BLaER1 treated with 17β-estradiol and CSF1 and Interleukin-3, amounts not matched to agents 10 nM and 100 nM (cell line): ENCODE measurements around the gene TMED8.
"Not testable (repeated sequence)": the region's sequence is repeated elsewhere in the genome, so short reads cannot be mapped to it uniquely, and the experiment has no call there.

Experiments used
- H3K27ac ChIP-seq, 11 experiments: shearing (Covaris generic); formaldehyde crosslinking; 2 replicates each; pipeline ENCODE4 v1.8.1; 2022
- H3K27me3 ChIP-seq, 11 experiments: shearing (Covaris generic); formaldehyde crosslinking; 2 replicates each; pipeline ENCODE4 v1.8.1; 2022
- H3K36me3 ChIP-seq, 11 experiments: shearing (Covaris generic); formaldehyde crosslinking; 2 replicates each; pipeline ENCODE4 v1.8.1; 2022
- H3K4me1 ChIP-seq, 10 experiments: shearing (Covaris generic); formaldehyde crosslinking; 2 replicates each; pipeline ENCODE4 v1.8.1; 2022
- H3K4me2 ChIP-seq, 11 experiments: shearing (Covaris generic); formaldehyde crosslinking; 2 replicates each; pipeline ENCODE4 v1.8.1; 2022
- H3K4me3 ChIP-seq, 10 experiments: shearing (Covaris generic); formaldehyde crosslinking; 2 replicates each; pipeline ENCODE4 v1.8.1; 2022
- H3K9ac ChIP-seq, 11 experiments: shearing (Covaris generic); formaldehyde crosslinking; 2 replicates each; pipeline ENCODE4 v1.8.1; 2022
- H3K9me3 ChIP-seq, 11 experiments: shearing (Covaris generic); formaldehyde crosslinking; replicated peaks in 1 of 11; 2 replicates each; pipeline ENCODE4 v1.8.1; 2022
- H4K20me1 ChIP-seq, 11 experiments: shearing (Covaris generic); formaldehyde crosslinking; 2 replicates each; pipeline ENCODE4 v1.8.1; 2022
- Cebpa-rat ChIP-seq, 11 experiments: shearing (Covaris generic); IDR thresholded peaks; 2 replicates each; pipeline ENCODE4 v1.8.1; 2022

Gene TMED8, protein sequence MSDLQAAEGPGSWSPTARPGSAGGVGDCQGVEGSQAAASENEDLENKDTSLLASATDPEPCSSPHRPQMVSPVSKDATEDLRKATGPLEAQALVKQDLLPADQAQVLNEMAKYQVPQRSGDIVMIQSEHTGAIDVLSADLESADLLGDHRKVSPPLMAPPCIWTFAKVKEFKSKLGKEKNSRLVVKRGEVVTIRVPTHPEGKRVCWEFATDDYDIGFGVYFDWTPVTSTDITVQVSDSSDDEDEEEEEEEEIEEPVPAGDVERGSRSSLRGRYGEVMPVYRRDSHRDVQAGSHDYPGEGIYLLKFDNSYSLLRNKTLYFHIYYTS

DNA sequence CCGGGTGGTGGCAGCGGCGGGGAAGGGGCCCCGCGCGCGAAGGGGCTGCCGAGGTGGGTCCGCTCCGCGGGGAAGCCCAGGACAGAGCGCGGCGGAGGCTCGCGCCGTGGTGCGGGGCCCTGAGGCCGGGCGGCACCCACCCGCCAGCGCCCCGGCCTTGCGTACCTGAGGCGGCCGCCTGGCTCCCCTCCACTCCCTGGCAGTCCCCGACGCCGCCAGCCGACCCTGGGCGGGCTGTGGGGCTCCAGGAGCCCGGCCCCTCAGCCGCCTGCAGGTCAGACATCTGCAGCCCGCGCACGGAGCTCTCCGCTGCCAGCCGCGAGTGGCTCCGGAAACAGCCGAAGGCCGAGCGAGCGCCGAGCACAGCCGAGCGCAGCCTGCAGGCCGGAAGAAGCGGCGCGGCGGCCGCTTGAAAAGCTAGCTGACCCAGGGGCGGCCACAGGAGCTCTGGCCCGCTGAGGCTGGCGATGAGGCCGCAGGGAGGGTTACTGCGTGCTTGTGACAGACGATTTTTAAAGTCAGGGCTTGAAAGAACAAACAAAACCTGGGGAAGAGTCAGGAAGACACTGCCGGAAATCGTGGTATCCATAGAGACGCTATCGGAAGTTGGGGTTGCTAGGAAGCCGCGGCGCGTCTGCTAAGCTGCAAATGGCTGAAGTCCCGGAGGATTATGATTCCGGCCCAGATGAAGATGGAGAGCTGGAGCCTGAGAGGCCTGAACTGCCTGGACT, at the start of gene TMED8, which contains the start of gene SAMD15:
TMED8 (minus strand) TSS at position 324 of the 731 bp plus-strand sequence; CDS start at position 283, 41 bp downstream.
SAMD15 (plus strand) TSS at position 609 of the 731 bp plus-strand sequence; CDS start at position 649, 40 bp downstream.
- Histone ChIP-seq H3K9ac (peak within 1 kb of the TSS; percentile 89 to 97 (median 94)), H4K20me1 (no peaks in the 10 kb centered on the region), H3K36me3 (no peaks in the 10 kb centered on the region), H3K27me3 (no peaks in the 10 kb centered on the region), H3K4me3 (peak within 1 kb of the TSS; percentile 74 to 95 (median 86)), H3K4me2 (peak within 1 kb of the TSS; percentile 85 to 99 (median 94)), H3K9me3 (no peaks in the 10 kb centered on the region), H3K27ac (peak within 1 kb of the TSS; percentile 68 to 94 (median 91)), H3K4me1 (peaks cover 28 to 55% (median 32%) of the 10 kb centered on the region in 10 experiments)
- TF ChIP-seq Cebpa-rat (IDR thresholded peaks at IDR 0.05) = no peak

DNA sequence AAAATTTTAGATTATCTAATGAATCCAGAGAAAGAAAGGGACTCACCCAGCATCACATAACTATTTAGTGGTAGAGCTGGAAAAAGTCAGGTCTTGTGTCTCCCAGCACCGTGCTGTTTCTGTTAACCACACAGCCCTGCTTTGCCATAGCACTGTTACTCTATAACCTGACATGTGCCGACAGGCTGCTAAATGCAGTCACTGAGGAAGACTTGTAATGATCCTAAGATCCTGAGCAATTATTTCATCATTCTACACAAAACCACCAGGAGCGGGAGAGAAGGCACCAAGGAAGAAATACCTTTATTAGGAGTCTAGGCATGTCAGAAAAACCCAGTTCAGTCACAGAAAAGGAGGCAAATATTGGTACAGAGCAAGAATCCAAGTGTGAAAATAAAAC, 49.5 kb upstream of the TMED8 start:
- no peak for TF ChIP-seq Cebpa-rat (IDR thresholded peaks at IDR 0.05)
- H3K36me3 ChIP-seq = peaks cover 94 to 100% (median 96%) of the 10 kb centered on the region in 11 experiments
- H3K27me3 ChIP-seq = no peaks in the 10 kb centered on the region
- H3K9me3 ChIP-seq = no peaks in the 10 kb centered on the region; a peak in 1 of 22 replicates
- H3K4me3 ChIP-seq = no peak overlapping the region
- no peaks in the 10 kb centered on the region for H3K4me1 ChIP-seq
- no peak overlapping the region for H3K27ac ChIP-seq
- H3K4me2 ChIP-seq = no peak overlapping the region
- H4K20me1 ChIP-seq = no peaks in the 10 kb centered on the region
- H3K9ac ChIP-seq = no peak overlapping the region

DNA sequence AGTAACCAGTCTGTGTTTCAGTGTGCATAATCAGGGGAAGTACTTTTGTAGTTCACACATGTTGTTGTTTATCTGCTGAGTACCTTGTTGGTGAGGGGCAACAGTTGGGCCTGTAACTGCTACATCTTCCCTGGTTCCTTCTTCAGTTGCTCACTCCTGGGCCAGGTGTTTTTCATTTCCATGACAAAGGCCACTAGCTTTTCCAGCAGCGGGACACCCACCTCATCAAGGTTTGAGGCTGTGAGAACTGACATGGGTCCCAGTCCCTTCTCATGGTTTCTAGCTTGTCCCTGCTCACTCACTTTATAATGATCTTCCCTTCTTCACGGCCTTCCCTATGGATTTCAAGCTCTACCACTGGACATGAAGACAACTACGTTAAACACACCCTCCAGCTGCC, 48.0 kb upstream of the TMED8 start:
- Histone ChIP-seq H3K9me3 (peaks cover 1 to 14% (median 12%) of the 10 kb centered on the region in 11 experiments), H3K27me3 (no peaks in the 10 kb centered on the region), H3K4me2 (no peak overlapping the region), H3K9ac (no peak overlapping the region), H3K36me3 (peaks cover 78 to 100% (median 88%) of the 10 kb centered on the region in 11 experiments), H4K20me1 (no peaks in the 10 kb centered on the region), H3K4me1 (no peaks in the 10 kb centered on the region), H3K4me3 (no peak overlapping the region), H3K27ac (no peak overlapping the region)
- no peak for TF ChIP-seq Cebpa-rat (IDR thresholded peaks at IDR 0.05)

DNA sequence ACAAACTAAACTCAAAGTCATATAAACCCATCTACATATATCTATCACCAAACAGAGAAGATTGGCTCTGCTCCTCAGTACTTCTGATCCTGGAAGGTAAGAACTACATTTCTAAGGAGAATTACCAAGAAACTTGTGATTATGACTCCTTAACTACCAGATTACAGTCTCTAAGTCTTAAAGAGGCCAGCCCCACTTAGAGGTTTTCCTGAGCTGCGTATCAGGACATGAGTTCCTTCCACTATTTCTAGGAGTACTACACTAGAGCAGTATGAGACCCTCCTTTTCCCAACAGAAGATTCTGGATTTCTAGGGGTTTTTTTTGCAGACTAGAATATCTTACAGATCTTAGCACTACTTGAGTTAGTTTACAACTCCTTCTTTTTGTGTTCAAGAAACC, 46.5 kb upstream of the TMED8 start, which contains the start of gene NOXRED1:
NOXRED1 (minus strand) TSS at position 101 of the 400 bp plus-strand sequence. CDS start 634 bp downstream, outside the sequence.
- Histone ChIP-seq H3K4me3 (no peak within 1 kb of the TSS), H3K36me3 (peaks cover 64 to 91% (median 74%) of the 10 kb centered on the region in 11 experiments), H3K27me3 (no peaks in the 10 kb centered on the region), H3K27ac (no peak within 1 kb of the TSS), H4K20me1 (no peaks in the 10 kb centered on the region), H3K4me1 (no peaks in the 10 kb centered on the region), H3K9me3 (peaks cover 16 to 29% (median 26%) of the 10 kb centered on the region in 11 experiments), H3K9ac (no peak within 1 kb of the TSS), H3K4me2 (no peak within 1 kb of the TSS)
- no peak for TF ChIP-seq Cebpa-rat (IDR thresholded peaks at IDR 0.05)

DNA sequence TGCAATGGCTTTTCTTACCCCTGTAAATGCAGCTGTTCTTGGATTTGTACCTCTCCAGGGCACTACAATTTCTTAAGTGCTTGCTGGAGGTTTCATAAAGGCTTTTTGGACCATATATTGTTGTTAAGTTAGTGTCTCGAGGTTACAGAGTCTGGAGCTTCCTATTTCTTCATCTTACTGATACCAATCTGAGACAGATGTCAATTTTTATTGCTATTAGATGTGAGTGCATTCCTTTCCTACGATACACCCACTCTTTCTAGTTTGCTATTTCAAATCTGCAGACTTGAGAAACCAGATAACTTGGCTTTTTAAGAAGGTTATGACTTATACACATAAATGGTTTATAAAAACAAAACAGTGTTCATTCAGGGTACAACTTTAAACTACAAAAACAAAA, 44.3 kb upstream of the TMED8 start:
- no peak for TF ChIP-seq Cebpa-rat (IDR thresholded peaks at IDR 0.05)
- Histone ChIP-seq H3K27ac (no peak overlapping the region), H3K4me2 (no peak overlapping the region), H3K27me3 (no peaks in the 10 kb centered on the region), H3K4me1 (peaks cover 0 to 11% (median 0%) of the 10 kb centered on the region in 10 experiments; a peak in 3 of 20 replicates), H3K36me3 (peaks cover 42 to 69% (median 51%) of the 10 kb centered on the region in 11 experiments), H4K20me1 (no peaks in the 10 kb centered on the region), H3K9me3 (peaks cover 21 to 35% (median 32%) of the 10 kb centered on the region in 11 experiments), H3K4me3 (no peak overlapping the region), H3K9ac (no peak overlapping the region)

DNA sequence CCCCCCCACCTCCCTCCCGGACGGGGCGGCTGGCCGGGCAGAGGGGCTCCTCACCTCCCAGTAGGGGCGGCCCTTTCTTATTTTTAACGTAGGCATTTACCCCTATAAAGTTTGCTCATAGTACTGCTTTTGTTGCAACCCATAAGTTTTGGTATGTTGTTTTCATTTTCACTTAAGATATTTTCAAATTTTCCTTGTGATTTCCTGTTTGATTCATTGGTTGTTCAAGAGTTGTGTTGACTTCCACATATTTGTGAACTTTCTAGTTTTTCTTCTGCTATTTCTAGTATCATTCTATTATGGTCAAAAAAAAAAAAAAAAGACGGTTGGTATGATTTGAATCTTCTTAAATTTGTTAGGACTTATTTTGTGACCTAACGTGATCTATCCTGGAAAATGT, 39.9 kb upstream of the TMED8 start:
- Histone ChIP-seq H3K4me2 (peak overlapping the region in 2 of 11 experiments; percentile 20 to 31; a peak in 2 of 22 replicates), H3K27me3 (no peaks in the 10 kb centered on the region), H3K9ac (no peak overlapping the region), H3K36me3 (peaks cover 0 to 25% (median 9%) of the 10 kb centered on the region in 11 experiments; a peak in 18 of 22 replicates), H3K27ac (no peak overlapping the region), H3K4me3 (no peak overlapping the region), H3K4me1 (peaks cover 0 to 11% (median 0%) of the 10 kb centered on the region in 10 experiments; a peak in 3 of 20 replicates), H3K9me3 (peaks cover 21 to 35% (median 32%) of the 10 kb centered on the region in 11 experiments), H4K20me1 (no peaks in the 10 kb centered on the region)
- no peak for TF ChIP-seq Cebpa-rat (IDR thresholded peaks at IDR 0.05)

DNA sequence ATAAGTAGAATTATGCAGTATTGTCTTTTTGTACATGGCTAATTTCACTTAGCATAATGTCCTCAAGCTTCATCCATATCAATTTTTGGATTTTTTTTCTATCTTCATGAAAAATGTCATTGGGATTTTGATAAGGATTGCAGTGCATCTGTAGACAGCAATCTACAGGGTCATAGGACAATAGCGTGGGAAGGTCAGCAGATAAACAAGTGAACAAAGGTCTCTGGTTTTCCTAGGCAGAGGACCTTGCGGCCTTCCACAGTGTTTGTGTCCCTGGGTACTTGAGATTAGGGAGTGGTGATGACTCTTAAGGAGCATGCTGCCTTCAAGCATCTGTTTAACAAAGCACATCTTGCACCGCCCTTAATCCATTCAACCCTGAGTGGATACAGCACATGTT, 39.2 kb upstream of the TMED8 start:
- not testable (repeated sequence) for H3K4me2 ChIP-seq, H3K27ac ChIP-seq, H3K9ac ChIP-seq, H3K27me3 ChIP-seq, H3K4me3 ChIP-seq, H4K20me1 ChIP-seq
- Histone ChIP-seq H3K9me3 (peaks cover 21 to 35% (median 31%) of the 10 kb centered on the region in 11 experiments), H3K36me3 (peaks cover 0 to 18% (median 7%) of the 10 kb centered on the region in 11 experiments; a peak in 12 of 22 replicates), H3K4me1 (peaks cover 0 to 11% (median 0%) of the 10 kb centered on the region in 10 experiments; a peak in 3 of 20 replicates)

DNA sequence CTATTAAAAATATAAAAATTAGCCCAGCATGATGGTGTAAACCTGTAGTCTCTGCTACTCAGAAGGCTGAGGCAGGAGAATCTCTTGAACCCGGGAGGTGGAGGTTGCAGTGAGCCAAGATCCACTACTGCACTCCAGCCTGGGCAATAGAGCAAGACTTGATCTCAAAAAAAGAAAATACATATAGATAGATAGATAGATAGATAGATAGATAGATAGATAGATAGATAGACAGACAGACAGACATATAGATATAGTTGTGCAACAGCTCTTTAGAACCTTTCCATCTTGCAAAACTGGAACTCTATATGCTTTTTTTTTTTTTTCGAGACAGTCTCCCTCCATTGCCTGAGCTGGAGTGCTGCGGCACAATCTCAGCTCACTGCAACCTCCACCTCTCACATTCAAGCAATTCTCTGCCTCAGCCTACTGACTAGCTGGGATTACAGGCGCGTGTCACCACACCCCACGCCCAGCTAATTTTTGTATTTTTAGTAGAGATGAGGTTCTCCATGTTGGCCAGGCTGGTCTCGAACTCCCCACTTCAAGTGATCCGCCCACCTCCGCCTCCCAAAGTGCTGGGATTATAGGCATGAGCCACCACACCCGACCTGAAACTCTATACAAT, 38.6 kb upstream of the TMED8 start:
- not testable (repeated sequence) for H3K27me3 ChIP-seq, H3K4me3 ChIP-seq, H3K9ac ChIP-seq, H4K20me1 ChIP-seq, H3K27ac ChIP-seq, H3K4me2 ChIP-seq
- Histone ChIP-seq H3K36me3 (peaks cover 0 to 12% (median 3%) of the 10 kb centered on the region in 11 experiments; a peak in 10 of 22 replicates), H3K4me1 (peaks cover 0 to 11% (median 0%) of the 10 kb centered on the region in 10 experiments; a peak in 3 of 20 replicates), H3K9me3 (peaks cover 21 to 29% (median 25%) of the 10 kb centered on the region in 11 experiments)
